PC-9 (cell line): ENCODE results near the gene RGS3. TPM values are rescaled to one million over a fixed set of nuclear protein-coding genes. Genes with fewer than 3 reads are reported as not detected.

ENCODE experiments used
- BruUV-seq: library from RNA; stranded (reverse); fragments of 400-500 nt; replicated peaks from 2 replicates; lab custom pipeline; 2021; lab: Mats Ljungman, UMichigan
- CTCF ChIA-PET: fragments of 300-600 bp; sonication (Branson Sonifier 250); formaldehyde crosslinking; loops from one replicate; lab custom pipeline; 2022; ENCODE audit warnings: antibody characterized with exemption; lab: Charles Lee
- POLR2A ChIA-PET: fragments of 300-600 bp; sonication (Branson Sonifier 250); formaldehyde crosslinking; loops from one replicate; lab custom pipeline; 2022; ENCODE audit warnings: antibody characterized with exemption; ENCODE audit not compliant: unreplicated experiment; lab: Charles Lee
- DNase-seq, 2 experiments: peaks; one replicate each; pipeline versions ENCODE4 v3.0.0 to v3.0.0-alpha.2; 2015 to 2022; ENCODE audit warnings: mixed read lengths in 1 of 2
- H2AFZ ChIP-seq: fragments of 200-600 bp; sonication (generic); 2 replicates; pipeline ENCODE4 v1.8.1; 2017; ENCODE audit warnings: antibody characterized with exemption
- H3F3A ChIP-seq: fragments of 200-600 bp; sonication (generic); 2 replicates; pipeline ENCODE4 v1.8.1; 2017; ENCODE audit warnings: antibody characterized with exemption, mild to moderate bottlenecking, low read depth; ENCODE audit not compliant: insufficient read depth
- H3K27ac ChIP-seq: fragments of 200-600 bp; sonication (generic); 2 replicates; pipeline ENCODE4 v1.6.1; 2016; ENCODE audit warnings: mixed run types
- H3K27me3 ChIP-seq: fragments of 200-600 bp; sonication (generic); 2 replicates; pipeline ENCODE4 v1.6.1; 2016; ENCODE audit warnings: low read depth, mixed run types; ENCODE audit not compliant: insufficient read depth
- H3K36me3 ChIP-seq: fragments of 200-600 bp; sonication (generic); 2 replicates; pipeline ENCODE4 v1.6.1; 2016; ENCODE audit warnings: low read depth, mixed run types
- H3K4me1 ChIP-seq: fragments of 200-600 bp; sonication (generic); replicated peaks from 2 replicates; pipeline ENCODE4 v1.6.1; 2016; ENCODE audit warnings: mixed run types; ENCODE audit not compliant: insufficient read depth
- H3K4me2 ChIP-seq: fragments of 200-600 bp; sonication (generic); 2 replicates; pipeline ENCODE4 v1.6.1; 2017; ENCODE audit warnings: mixed run types
- H3K4me3 ChIP-seq: fragments of 200-600 bp; sonication (generic); 2 replicates; pipeline ENCODE4 v1.6.1; 2016; ENCODE audit warnings: mixed run types
- H3K79me2 ChIP-seq: fragments of 200-600 bp; sonication (generic); 2 replicates; pipeline ENCODE4 v1.6.1; 2017; ENCODE audit warnings: low read depth, mixed run types
- H3K9me2 ChIP-seq: fragments of 200-600 bp; sonication (generic); 2 replicates; pipeline ENCODE4 v1.8.1; 2017; ENCODE audit warnings: mild to moderate bottlenecking; ENCODE audit not compliant: insufficient read depth
- H3K9me3 ChIP-seq: fragments of 200-600 bp; sonication (generic); 2 replicates; pipeline ENCODE4 v1.8.1; 2016; ENCODE audit warnings: low read depth; ENCODE audit not compliant: insufficient read depth
- H4K20me1 ChIP-seq: fragments of 200-600 bp; sonication (generic); 2 replicates; pipeline ENCODE4 v1.8.1; 2017; ENCODE audit not compliant: insufficient read depth
- CTCF ChIP-seq: fragments of 200-600 bp; sonication (generic); conservative IDR thresholded peaks from 2 replicates; pipeline ENCODE4 v1.6.1; 2017; ENCODE audit warnings: mixed run types, antibody characterized with exemption, mild to moderate bottlenecking, moderate library complexity
- EZH2 ChIP-seq: fragments of 200-600 bp; sonication (generic); IDR thresholded peaks from 2 replicates; pipeline ENCODE4 v1.8.0; 2017; ENCODE audit warnings: antibody characterized with exemption, low read depth
- intact Hi-C: fragments of 100-400 bp; cut with micrococcal nuclease; formaldehyde crosslinking; loops from one replicate; pipeline ENCODE4 v1.10.0; 2022; ENCODE audit not compliant: unreplicated experiment
- total RNA-seq: library from RNA; stranded (reverse); gene quantifications from 2 replicates; pipeline ENCODE4 v1.2.3, GENCODE V29; 2021

Gene RGS3
- total RNA-seq, 1 experiment from 2014 or later: 75.8 TPM

GRCh38 chr9:113501129-113501686 is 37.7 kb downstream of the RGS3 start:
- no peak overlapping the region for H3K4me2 ChIP-seq
- no peak overlapping the region for H3K4me3 ChIP-seq
- no peak overlapping the region for H2AFZ ChIP-seq
- ChIA-PET CTCF (no interaction called here), POLR2A (no interaction called here)
- no peaks in the 10 kb centered on the region for H3K79me2 ChIP-seq
- H3F3A ChIP-seq: no peaks in the 10 kb centered on the region
- DNase-seq: no peak
- intact Hi-C loops: no loop called here
- no peaks in the 10 kb centered on the region for H3K9me2 ChIP-seq
- H3K9me3 ChIP-seq: no peaks in the 10 kb centered on the region
- peaks cover 8% of the 10 kb centered on the region; the same call in 1 of the 2 replicates for H3K4me1 ChIP-seq
- TF ChIP-seq CTCF (no peak), EZH2 (no peak)
- no TSS peak for BruUV-seq
- H3K27ac ChIP-seq: no peak overlapping the region
- no peaks in the 10 kb centered on the region for H4K20me1 ChIP-seq
- H3K36me3 ChIP-seq: no peaks in the 10 kb centered on the region; the same call in 1 of the 2 replicates
- no peaks in the 10 kb centered on the region for H3K27me3 ChIP-seq

- Histone ChIP-seq H3K27me3 (no peaks in the 10 kb centered on the region), H3F3A (no peaks in the 10 kb centered on the region), H2AFZ (no peak overlapping the region), H4K20me1 (no peaks in the 10 kb centered on the region), H3K9me3 (no peaks in the 10 kb centered on the region), H3K27ac (no peak overlapping the region), H3K4me1 (peaks cover 8% of the 10 kb centered on the region; the same call in 1 of the 2 replicates), H3K4me2 (no peak overlapping the region), H3K4me3 (no peak overlapping the region), H3K36me3 (no peaks in the 10 kb centered on the region; the same call in 1 of the 2 replicates), H3K79me2 (no peaks in the 10 kb centered on the region), H3K9me2 (no peaks in the 10 kb centered on the region)
- no TSS peak for BruUV-seq
- TF ChIP-seq CTCF (no peak), EZH2 (no peak)
- CTCF ChIA-PET: no interaction called here
- POLR2A ChIA-PET: no interaction called here
- DNase-seq: no peak
- intact Hi-C loops: no loop called here
These were observed 38.3 kb downstream of the RGS3 start for GRCh38 chr9:113501852-113502251.

- intact Hi-C loops: no loop called here
- Histone ChIP-seq H3K27ac (no peak overlapping the region), H3K27me3 (no peaks in the 10 kb centered on the region), H3K4me3 (no peak overlapping the region), H4K20me1 (no peaks in the 10 kb centered on the region), H3F3A (no peaks in the 10 kb centered on the region), H3K4me1 (peaks cover 8% of the 10 kb centered on the region; the same call in 1 of the 2 replicates), H2AFZ (no peak overlapping the region), H3K36me3 (no peaks in the 10 kb centered on the region; the same call in 1 of the 2 replicates), H3K9me3 (no peaks in the 10 kb centered on the region), H3K4me2 (no peak overlapping the region), H3K79me2 (no peaks in the 10 kb centered on the region), H3K9me2 (no peaks in the 10 kb centered on the region)
- TF ChIP-seq CTCF (no peak), EZH2 (no peak)
- DNase-seq: no peak
- ChIA-PET POLR2A (no interaction called here), CTCF (no interaction called here)
- BruUV-seq: no TSS peak
These were observed 39.0 kb downstream of the RGS3 start for GRCh38 chr9:113502427-113503034.
